ENCODE data around the gene HSPD1. TPM values are rescaled to one million over a fixed set of nuclear protein-coding genes. Genes with fewer than 3 reads are reported as not detected.

Gene HSPD1
- polyA plus RNA-seq, 1 experiment = 283 TPM

- CTCF ChIA-PET = interaction anchor here (0.6 to 1.4 kb wide), 2 partner anchors 9 to 558 kb away, joined by 3 read pairs; no protein-coding TSS in a partner anchor
- no peak for TF ChIP-seq CTCF (IDR thresholded peaks at IDR 0.05; ENCODE audit: low read depth, low read length)
- H3K27ac ChIP-seq (ENCODE audit: low read depth, low read length) = no peak overlapping the region
- POLR2A ChIA-PET = interaction anchor here (1.0 to 3.2 kb wide), 2 partner anchors 21 to 45 kb away, joined by 4 to 47 read pairs; partner anchors contain the start of genes HSPD1, HSPE1 and SF3B1
- no peaks in the 10 kb centered on the region for H3K27me3 ChIP-seq (ENCODE audit: control insufficient read depth, insufficient read depth, low read length)
- peaks cover 3% of the 10 kb centered on the region; the same call in 1 of the 2 replicates for H3K9me3 ChIP-seq (ENCODE audit: control insufficient read depth, insufficient read depth, low read length)
- no peak overlapping the region for H3K4me3 ChIP-seq (ENCODE audit: low read depth, low read length)
- DNase-seq (ENCODE audit: low read depth, low spot score) = no peak
Measured at GRCh38 chr2:197455428-197455827, 44.2 kb downstream of the HSPD1 start.

GRCh38 chr2:197454923-197455322 is 44.7 kb downstream of the HSPD1 start:
- TF ChIP-seq CTCF (IDR thresholded peaks at IDR 0.05; ENCODE audit: low read depth, low read length) = no peak
- no peak overlapping the region for H3K27ac ChIP-seq (ENCODE audit: low read depth, low read length)
- ChIA-PET POLR2A (interaction anchor here (1.0 to 3.2 kb wide), 2 partner anchors 20 to 46 kb away, joined by 4 to 47 read pairs; partner anchors contain the start of genes HSPD1, HSPE1 and SF3B1), CTCF (interaction anchor here (0.6 to 1.4 kb wide), 2 partner anchors 9 to 557 kb away, joined by 3 read pairs; no protein-coding TSS in a partner anchor)
- H3K27me3 ChIP-seq (ENCODE audit: control insufficient read depth, insufficient read depth, low read length) = no peaks in the 10 kb centered on the region
- no peak for DNase-seq (ENCODE audit: low read depth, low spot score)
- peak overlapping the region; percentile 98 for H3K4me3 ChIP-seq (ENCODE audit: low read depth, low read length)
- H3K9me3 ChIP-seq (ENCODE audit: control insufficient read depth, insufficient read depth, low read length) = peaks cover 4% of the 10 kb centered on the region; the same call in 1 of the 2 replicates

- H3K27ac ChIP-seq (ENCODE audit: low read depth, low read length) = peak overlapping the region; percentile 100
- peaks cover 4% of the 10 kb centered on the region; the same call in 1 of the 2 replicates for H3K9me3 ChIP-seq (ENCODE audit: control insufficient read depth, insufficient read depth, low read length)
- CTCF ChIA-PET = no interaction called here
- no peak for TF ChIP-seq CTCF (IDR thresholded peaks at IDR 0.05; ENCODE audit: low read depth, low read length)
- POLR2A ChIA-PET = interaction anchor here (0.9 to 3.2 kb wide), 5 partner anchors 10 to 46 kb away, joined by 5 to 49 read pairs (median 8); partner anchors contain the start of genes HSPD1, HSPE1 and SF3B1
- DNase-seq (ENCODE audit: low read depth, low spot score) = peak; percentile 85
- peak overlapping the region; percentile 98 for H3K4me3 ChIP-seq (ENCODE audit: low read depth, low read length)
- H3K27me3 ChIP-seq (ENCODE audit: control insufficient read depth, insufficient read depth, low read length) = no peaks in the 10 kb centered on the region
Measured at GRCh38 chr2:197453914-197454398, 45.7 kb downstream of the HSPD1 start.

- CTCF ChIA-PET = interaction anchor here (0.5 to 1.0 kb wide), 5 partner anchors 11 to 1851 kb away, joined by 3 to 7 read pairs (median 3); partner anchors contain the start of gene SF3B1
- TF ChIP-seq CTCF (IDR thresholded peaks at IDR 0.05; ENCODE audit: low read depth, low read length) = peak; percentile 29
- POLR2A ChIA-PET = interaction anchor here (0.6 to 3.2 kb wide), 22 partner anchors 10 to 852 kb away, joined by 3 to 49 read pairs (median 5); partner anchors contain the start of genes HSPD1, HSPE1, MARS2 and MOB4
- Histone ChIP-seq H3K4me3 (ENCODE audit: low read depth, low read length) (peak within 1 kb of the TSS; percentile 98), H3K9me3 (ENCODE audit: control insufficient read depth, insufficient read depth, low read length) (peaks cover 4% of the 10 kb centered on the region; the same call in 1 of the 2 replicates), H3K27me3 (ENCODE audit: control insufficient read depth, insufficient read depth, low read length) (no peaks in the 10 kb centered on the region), H3K27ac (ENCODE audit: low read depth, low read length) (peak within 1 kb of the TSS; percentile 100)
- peak; percentile 100 for DNase-seq (ENCODE audit: low read depth, low spot score)
Measured at GRCh38 chr2:197453123-197453913, 46.3 kb downstream of the HSPD1 start, which contains the start of gene COQ10B. COQ10B (plus strand) TSS chr2:197453552; CDS start chr2:197453561, 9 bp downstream.

All from AG04450 (cell line).